WERI-Rb-1 (cell line): ENCODE data around the gene PEPD.

Experiments used
- DNase-seq: peaks from one replicate; pipeline ENCODE4 v3.0.0-alpha.2; 2020
- H3K27ac ChIP-seq: fragments of 250-450 bp; sonication (Bioruptor Pico); 2 replicates; pipeline ENCODE4 v1.5.1; 2020; ENCODE audit warnings: mild to moderate bottlenecking, moderate library complexity
- H3K27me3 ChIP-seq: fragments of 250-450 bp; sonication (Bioruptor Pico); 2 replicates; pipeline ENCODE4 v1.5.1; 2021; ENCODE audit warnings: mild to moderate bottlenecking, low read depth, moderate library complexity; ENCODE audit not compliant: insufficient read depth, severe bottlenecking
- H3K36me3 ChIP-seq: fragments of 250-450 bp; sonication (Bioruptor Pico); 2 replicates; pipeline ENCODE4 v1.5.1; 2020; ENCODE audit warnings: mild to moderate bottlenecking, moderate library complexity
- H3K4me3 ChIP-seq: 2 replicates; pipeline ENCODE4 v1.5.1; 2011; ENCODE audit warnings: low read depth, mild to moderate bottlenecking, control low read depth, low read length
- H3K9me3 ChIP-seq: fragments of 250-450 bp; sonication (Bioruptor Pico); 2 replicates; pipeline ENCODE4 v1.5.1; 2021; ENCODE audit warnings: mild to moderate bottlenecking, moderate library complexity; ENCODE audit not compliant: severe bottlenecking
- TF ChIP-seq, protein P1 (sequence below): IDR thresholded peaks from 2 replicates; pipeline ENCODE4 v1.5.1; 2011; ENCODE audit warnings: low read depth, mild to moderate bottlenecking, control low read depth, inconsistent platforms, low read length

Gene PEPD

DNA sequence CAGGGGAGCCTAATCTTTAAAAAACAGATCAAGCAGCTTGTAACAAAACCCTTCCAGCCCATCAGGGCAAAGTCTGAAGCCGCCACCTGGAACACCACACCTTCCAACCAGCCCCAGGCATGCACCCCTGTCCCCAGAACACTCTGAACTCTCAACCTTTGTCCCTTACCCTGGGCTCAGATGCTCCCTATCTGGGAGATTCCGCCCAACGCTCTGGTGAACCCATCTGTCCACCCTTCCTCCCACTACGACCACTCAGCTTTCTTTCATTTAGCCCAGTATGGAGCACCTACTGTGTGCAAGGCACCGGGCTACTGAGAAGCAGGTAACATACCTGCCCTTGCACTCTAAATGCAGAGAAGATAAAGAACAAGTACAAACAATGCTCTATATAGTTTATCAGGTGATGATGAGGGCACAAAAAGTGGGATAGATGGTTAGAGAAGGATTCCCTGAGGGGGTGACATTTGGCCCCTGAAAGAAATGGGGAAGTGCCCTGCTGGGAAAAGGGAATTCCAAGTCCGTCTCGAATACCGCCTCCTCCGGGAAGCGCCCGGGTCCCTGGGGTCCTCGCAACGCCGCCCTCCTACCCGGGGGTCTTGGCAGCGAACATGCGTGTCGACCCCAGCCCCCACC is 629 bp downstream of the PEPD start:
- no peak overlapping the region; the same call in 1 of the 2 replicates for H3K27ac ChIP-seq
- no peaks in the 10 kb centered on the region for H3K27me3 ChIP-seq
- no peaks in the 10 kb centered on the region for H3K36me3 ChIP-seq
- no peak for DNase-seq
- peak overlapping the region; percentile 70 for H3K4me3 ChIP-seq
- TF ChIP-seq, protein P1, sequence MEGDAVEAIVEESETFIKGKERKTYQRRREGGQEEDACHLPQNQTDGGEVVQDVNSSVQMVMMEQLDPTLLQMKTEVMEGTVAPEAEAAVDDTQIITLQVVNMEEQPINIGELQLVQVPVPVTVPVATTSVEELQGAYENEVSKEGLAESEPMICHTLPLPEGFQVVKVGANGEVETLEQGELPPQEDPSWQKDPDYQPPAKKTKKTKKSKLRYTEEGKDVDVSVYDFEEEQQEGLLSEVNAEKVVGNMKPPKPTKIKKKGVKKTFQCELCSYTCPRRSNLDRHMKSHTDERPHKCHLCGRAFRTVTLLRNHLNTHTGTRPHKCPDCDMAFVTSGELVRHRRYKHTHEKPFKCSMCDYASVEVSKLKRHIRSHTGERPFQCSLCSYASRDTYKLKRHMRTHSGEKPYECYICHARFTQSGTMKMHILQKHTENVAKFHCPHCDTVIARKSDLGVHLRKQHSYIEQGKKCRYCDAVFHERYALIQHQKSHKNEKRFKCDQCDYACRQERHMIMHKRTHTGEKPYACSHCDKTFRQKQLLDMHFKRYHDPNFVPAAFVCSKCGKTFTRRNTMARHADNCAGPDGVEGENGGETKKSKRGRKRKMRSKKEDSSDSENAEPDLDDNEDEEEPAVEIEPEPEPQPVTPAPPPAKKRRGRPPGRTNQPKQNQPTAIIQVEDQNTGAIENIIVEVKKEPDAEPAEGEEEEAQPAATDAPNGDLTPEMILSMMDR: no peak
- H3K9me3 ChIP-seq: no peaks in the 10 kb centered on the region

DNA sequence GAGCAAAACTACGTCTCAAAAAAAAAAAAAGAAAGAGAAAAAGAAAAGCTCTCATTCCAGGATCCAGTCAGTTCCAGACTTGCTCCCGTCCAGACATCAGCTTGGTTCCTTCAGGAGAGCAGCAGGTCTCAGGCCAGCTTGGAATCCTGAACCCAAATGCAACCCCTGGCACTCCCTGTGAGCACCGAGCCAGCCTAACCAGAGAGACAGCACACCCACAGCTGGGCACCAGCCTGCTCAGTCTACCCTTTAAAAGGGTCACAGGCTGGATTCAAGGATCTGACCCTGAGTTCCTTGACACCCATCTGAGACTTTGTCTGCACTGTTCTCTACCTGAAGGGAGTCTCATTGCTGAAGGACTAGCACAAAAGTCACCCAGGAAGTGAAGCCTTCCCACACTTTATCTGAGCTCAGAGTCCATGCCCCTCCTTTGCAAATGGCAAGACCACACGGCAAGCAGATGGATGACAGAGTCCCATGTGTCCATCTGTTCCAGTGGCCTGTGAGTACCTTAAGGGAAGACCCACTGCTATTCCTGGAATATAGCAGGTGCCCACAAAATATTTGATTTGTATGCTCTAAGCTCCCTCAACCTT is 1.4 kb downstream of the PEPD start:
- Histone ChIP-seq H3K4me3 (no peak overlapping the region), H3K27ac (no peak overlapping the region), H3K9me3 (no peaks in the 10 kb centered on the region), H3K27me3 (no peaks in the 10 kb centered on the region), H3K36me3 (no peaks in the 10 kb centered on the region)
- TF ChIP-seq, protein P1: no peak
- DNase-seq: no peak

DNA sequence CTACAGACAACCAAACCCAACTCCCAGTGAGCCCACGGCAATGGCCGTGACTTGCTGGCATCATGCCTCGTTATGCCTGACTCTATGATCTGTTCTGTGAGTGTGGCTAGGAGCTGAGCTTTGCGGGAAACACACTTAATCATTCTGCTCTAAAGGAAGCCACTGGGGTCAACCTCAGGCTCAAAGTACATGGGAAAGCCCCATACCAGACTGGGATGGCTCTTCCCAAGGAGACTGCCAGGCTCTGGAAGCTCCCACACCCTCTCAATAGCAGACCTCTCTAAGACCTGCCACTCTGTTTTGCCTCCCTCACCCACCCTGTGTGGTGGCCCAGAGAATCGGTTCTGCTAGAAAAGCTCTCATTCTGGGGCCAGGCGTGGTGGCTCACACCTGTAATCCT is 2.2 kb downstream of the PEPD start:
- H3K9me3 ChIP-seq: no peaks in the 10 kb centered on the region
- DNase-seq: no peak
- H3K36me3 ChIP-seq: no peaks in the 10 kb centered on the region
- H3K4me3 ChIP-seq: no peak overlapping the region
- TF ChIP-seq, protein P1: no peak
- no peaks in the 10 kb centered on the region for H3K27me3 ChIP-seq
- H3K27ac ChIP-seq: no peak overlapping the region

DNA sequence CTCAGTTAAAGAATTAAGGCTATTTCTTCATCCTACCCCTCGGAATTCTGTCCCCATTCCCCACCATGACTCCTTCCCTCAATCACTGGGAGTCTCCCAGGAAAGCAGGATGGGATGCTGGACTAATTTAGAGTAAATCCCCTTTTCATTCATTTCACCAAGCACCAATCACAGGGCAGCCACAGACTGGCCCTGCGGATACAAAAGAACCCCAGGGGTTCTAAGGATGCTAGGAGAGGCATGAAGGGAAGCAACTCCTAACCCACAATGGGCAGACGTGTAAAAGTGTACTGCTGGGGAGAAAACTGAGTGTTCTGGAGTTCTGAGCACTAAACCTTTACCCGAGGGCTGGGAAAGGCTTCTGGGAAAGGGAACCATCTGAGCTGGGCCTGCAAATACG is 3.0 kb downstream of the PEPD start:
- Histone ChIP-seq H3K36me3 (no peaks in the 10 kb centered on the region), H3K27ac (no peak overlapping the region), H3K27me3 (no peaks in the 10 kb centered on the region), H3K4me3 (no peak overlapping the region), H3K9me3 (no peaks in the 10 kb centered on the region)
- no peak for DNase-seq
- TF ChIP-seq, protein P1: no peak

DNA sequence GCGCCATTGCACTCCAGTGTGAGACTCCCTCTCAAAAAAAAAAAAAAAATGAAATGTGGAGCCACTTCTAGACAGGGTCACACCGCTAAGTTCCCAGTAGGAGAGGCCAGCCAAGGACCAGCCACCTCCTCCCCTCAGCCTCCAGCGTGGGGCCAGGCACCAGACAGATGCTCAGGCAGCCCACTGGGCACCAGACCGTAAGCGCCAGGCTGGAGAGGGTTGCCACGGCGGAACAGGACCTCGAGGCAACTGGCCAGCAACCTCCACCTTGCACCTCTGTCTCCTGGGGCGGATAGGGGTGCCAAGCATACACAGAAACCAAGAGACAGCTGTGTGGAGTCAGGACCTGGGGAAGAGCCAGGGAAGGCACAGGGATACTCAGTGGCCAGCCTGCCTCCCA is 3.7 kb downstream of the PEPD start:
- DNase-seq: no peak
- Histone ChIP-seq H3K4me3 (no peak overlapping the region), H3K9me3 (no peaks in the 10 kb centered on the region), H3K27me3 (no peaks in the 10 kb centered on the region), H3K27ac (no peak overlapping the region), H3K36me3 (no peaks in the 10 kb centered on the region)
- TF ChIP-seq, protein P1: no peak

DNA sequence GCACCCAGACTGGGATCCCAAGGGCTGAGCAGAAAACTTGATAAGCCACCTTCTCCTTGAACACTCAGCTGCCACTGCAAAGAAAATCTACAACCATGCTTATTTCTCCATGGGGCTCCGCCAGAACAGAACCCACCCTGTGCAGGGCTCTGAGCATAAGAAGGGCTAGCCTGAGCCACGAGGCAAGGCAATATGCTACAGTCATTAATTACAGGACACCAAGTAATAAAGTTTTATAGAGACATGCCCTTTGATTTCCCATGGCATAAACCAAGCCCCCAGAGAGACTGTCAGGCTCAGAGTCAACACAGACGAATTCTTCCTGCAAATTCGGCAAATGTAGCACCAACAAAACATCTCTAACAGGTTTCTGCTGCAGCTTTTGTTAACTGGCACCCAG is 5.7 kb downstream of the PEPD start:
- no peak for DNase-seq
- Histone ChIP-seq H3K9me3 (no peaks in the 10 kb centered on the region), H3K36me3 (no peaks in the 10 kb centered on the region), H3K27ac (no peak overlapping the region), H3K27me3 (no peaks in the 10 kb centered on the region), H3K4me3 (no peak overlapping the region)
- TF ChIP-seq, protein P1: no peak
